ENCODE data around the gene SHB.
"Not testable (repeated sequence)": the region's sequence is repeated elsewhere in the genome, so short reads cannot be mapped to it uniquely, and the experiment has no call there.

SHB gene

GRCh38 chr9:38063363-38063707 lies 5.7 kb downstream of the SHB start:
- no peak for DNase-seq (ENCODE audit: low read depth, low spot score)

GRCh38 chr9:38062498-38063362 lies 6.3 kb downstream of the SHB start:
- DNase-seq (ENCODE audit: low read depth, low spot score), result peak; percentile 66

- no peak for DNase-seq (ENCODE audit: low read depth, low spot score)
These were observed 6.9 kb downstream of the SHB start for GRCh38 chr9:38062106-38062497.

- DNase-seq (ENCODE audit: low read depth, low spot score), result no peak
These were observed 7.6 kb downstream of the SHB start for GRCh38 chr9:38061326-38061977.

- DNase-seq (ENCODE audit: low read depth, low spot score), result no peak
These were observed 8.3 kb downstream of the SHB start for GRCh38 chr9:38060681-38061080.

- DNase-seq (ENCODE audit: low read depth, low spot score), result peak; percentile 68
These were observed 9.6 kb downstream of the SHB start for GRCh38 chr9:38059233-38059936.

- DNase-seq (ENCODE audit: low read depth, low spot score), result no peak
These were observed 10.4 kb downstream of the SHB start for GRCh38 chr9:38058452-38059232.

- DNase-seq (ENCODE audit: low read depth, low spot score), result peak; percentile 77
These were observed 11.4 kb downstream of the SHB start for GRCh38 chr9:38057416-38058195.

- DNase-seq (ENCODE audit: low read depth, low spot score), result no peak
These were observed 14.4 kb downstream of the SHB start for GRCh38 chr9:38054653-38055052.

- DNase-seq (ENCODE audit: low read depth, low spot score), result no peak
These were observed 15.1 kb downstream of the SHB start for GRCh38 chr9:38053697-38054461.

GRCh38 chr9:38051780-38052546 lies 17.1 kb downstream of the SHB start:
- DNase-seq (ENCODE audit: low read depth, low spot score), result no peak

GRCh38 chr9:38048316-38048969 lies 20.6 kb downstream of the SHB start:
- DNase-seq (ENCODE audit: low read depth, low spot score), result peak; percentile 62

- peak; percentile 96 for DNase-seq (ENCODE audit: low read depth, low spot score)
These were observed 21.5 kb downstream of the SHB start for GRCh38 chr9:38047301-38048251.

- peak; percentile 82 for DNase-seq (ENCODE audit: low read depth, low spot score)
These were observed 22.2 kb downstream of the SHB start for GRCh38 chr9:38046661-38047300.

- not testable (repeated sequence) for DNase-seq (ENCODE audit: low read depth, low spot score)
These were observed 23.1 kb downstream of the SHB start for GRCh38 chr9:38045939-38046338.

- no peak for DNase-seq (ENCODE audit: low read depth, low spot score)
These were observed 24.3 kb downstream of the SHB start for GRCh38 chr9:38044706-38045105.

- no peak for DNase-seq (ENCODE audit: low read depth, low spot score)
These were observed 24.9 kb downstream of the SHB start for GRCh38 chr9:38043931-38044623.

Measured in astrocyte of the hippocampus (primary cell).